Measurements from ENCODE around the gene OLFM1.
"Not testable (repeated sequence)": the region's sequence is repeated elsewhere in the genome, so short reads cannot be mapped to it uniquely, and the experiment has no call there.

OLFM1 gene

DNA sequence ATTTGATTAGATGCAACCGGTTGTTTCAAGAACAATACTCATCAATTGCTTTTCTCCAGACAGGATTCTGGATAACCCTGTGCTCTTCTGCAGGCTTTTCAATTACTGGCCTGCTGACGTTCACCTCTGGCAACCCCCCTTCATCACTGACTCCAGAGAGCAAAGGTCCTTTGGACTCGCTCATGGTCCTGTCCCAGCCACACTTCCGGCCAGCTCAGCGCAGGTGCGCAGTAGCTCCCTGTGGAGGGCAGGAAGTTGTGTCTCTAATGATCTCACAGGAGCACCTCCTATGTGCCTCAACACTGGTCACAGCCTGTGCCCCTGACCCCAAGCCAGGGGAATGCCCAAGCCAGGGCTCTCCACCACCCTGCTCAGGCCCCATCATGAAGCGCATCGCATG is 44.0 kb downstream of the OLFM1 start:
- no peak for DNase-seq (ENCODE audit: low spot score)

GRCh38 chr9:135132008-135132407 is 44.5 kb downstream of the OLFM1 start:
- DNase-seq (ENCODE audit: low spot score): no peak

- peak; percentile 44 for DNase-seq (ENCODE audit: low spot score)
These were observed 47.0 kb downstream of the OLFM1 start for GRCh38 chr9:135134268-135135022.

DNA sequence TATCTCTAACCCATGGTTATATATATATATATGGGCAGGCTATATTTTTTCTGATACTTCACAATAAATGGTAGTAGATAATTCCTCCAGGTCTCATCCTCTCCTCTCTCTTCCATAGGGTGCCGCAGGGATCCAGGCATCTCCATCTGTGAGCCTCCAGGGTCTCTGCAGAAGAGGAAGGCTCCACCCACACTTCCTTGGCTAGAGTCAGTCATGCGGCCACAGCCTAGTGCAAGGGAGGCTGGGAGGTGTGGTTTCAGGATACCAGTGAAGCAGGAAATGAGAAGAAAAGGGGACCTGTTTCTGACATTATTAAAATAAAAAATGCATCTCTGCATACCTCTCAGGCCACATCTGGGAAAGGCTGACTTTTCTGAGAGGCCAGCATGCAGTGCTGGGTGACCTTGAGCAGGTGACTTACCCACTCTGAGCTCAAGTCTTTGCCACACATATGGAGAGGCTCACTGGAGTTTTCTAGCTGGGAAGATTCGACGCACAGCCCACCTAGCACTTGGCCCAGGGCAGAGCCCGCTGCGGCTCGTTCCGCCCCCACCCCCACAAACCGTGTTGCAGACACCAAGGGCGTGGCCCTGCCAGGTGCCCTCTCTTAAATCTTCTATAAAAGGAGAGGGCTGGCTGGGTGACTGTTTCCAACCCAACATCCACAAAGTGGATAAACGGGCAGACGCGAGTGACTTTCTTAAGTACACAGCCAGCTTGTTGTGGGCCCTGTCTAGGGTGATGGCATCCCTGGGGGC is 47.9 kb downstream of the OLFM1 start:
- DNase-seq (ENCODE audit: low spot score): no peak

DNA sequence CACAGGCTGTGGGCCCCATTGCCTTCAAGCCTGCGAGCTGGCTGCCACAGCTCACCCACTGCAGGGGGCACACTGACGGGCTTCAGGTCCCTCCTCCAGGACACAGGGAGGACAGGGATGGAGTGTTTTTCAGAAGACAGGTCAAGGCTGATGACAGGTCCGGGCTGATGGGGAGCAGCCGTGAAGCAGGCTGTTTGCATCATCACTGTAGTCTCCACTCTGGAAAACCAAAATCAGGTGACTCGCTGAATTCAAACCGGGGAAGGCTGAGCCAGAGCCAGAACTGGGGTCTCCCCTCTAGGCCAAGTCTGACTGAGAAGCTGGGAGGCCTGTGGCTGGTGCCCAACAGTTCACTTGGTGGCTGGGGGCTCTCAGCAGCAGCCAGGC is 48.5 kb downstream of the OLFM1 start:
- DNase-seq (ENCODE audit: low spot score): peak; percentile 50

DNA sequence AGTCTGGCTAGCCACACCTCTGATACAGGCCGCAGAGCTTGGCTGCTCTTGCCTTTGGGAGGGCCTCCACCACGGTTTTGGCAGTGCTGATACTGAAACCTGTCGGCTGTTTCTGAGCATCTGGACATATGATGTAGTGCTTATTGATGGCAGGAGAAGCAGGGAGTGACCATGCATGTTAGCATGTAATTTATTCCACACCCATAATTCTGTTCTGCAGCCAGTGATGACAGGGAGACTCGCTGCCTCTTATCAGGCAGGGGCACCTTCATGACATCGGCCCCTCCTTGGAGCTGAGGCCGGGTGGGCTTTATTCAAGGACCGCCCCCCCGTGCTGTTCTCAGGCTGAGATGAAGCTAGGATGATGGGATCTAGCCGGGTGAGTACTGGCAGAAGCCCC is 49.0 kb downstream of the OLFM1 start:
- peak; percentile 91 for DNase-seq (ENCODE audit: low spot score)

- DNase-seq (ENCODE audit: low spot score): peak; percentile 89
These were observed 49.7 kb downstream of the OLFM1 start for GRCh38 chr9:135136991-135137832.

GRCh38 chr9:135138078-135138855 is 50.8 kb downstream of the OLFM1 start:
- no peak for DNase-seq (ENCODE audit: low spot score)

DNA sequence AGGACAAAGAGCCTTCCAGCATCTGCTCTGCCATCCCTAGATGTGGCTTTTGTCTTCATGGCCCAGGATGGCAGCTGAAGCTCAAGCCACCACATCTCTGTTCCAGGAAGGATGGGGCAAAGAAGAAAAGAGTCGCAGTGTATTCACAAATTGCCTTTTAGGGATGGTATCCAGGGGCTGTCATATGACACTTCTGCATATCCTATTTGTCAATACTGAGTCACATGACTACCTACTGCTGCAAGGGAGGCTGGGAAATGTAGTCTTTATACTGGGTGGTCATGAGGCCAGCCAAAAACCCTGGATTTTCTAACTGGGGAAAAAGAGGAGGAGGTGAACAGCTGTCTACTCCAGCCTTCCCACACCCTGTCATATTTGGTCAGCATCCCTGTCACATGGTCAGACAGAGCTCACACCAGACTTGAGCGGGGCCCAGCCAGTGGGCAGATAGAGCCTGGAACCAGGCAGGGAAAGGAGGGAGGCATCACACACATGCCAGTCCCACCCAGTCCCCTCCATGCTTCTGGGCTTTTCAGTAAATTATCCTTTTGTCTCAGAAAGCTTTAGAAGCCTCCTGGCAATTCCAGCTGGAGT is 52.0 kb downstream of the OLFM1 start:
- DNase-seq (ENCODE audit: low spot score): no peak

DNA sequence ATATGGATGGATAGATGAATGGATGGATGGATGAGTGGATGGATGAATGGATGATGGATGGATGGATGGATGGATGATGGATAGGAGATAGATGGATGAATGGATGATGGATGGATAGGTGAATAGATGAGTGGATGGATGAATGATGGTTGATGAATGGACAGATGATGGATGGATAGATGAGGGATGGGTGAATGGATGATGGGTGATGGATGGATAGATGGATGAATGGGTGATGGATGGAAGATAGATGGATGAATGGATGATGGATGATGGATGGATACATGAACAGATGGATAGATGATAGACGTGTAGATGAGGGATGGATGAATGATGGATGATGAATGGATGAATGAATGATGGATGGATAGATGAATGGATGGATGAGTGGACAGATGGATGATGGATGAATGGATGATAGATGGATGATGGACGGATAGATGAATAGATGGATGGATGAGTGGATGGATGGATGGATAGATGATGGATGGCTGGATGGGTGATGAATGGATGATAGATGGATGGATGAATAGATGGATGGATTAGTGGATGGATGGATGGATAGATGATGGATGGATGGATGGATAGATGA is 53.8 kb downstream of the OLFM1 start:
- DNase-seq (ENCODE audit: low spot score): no peak

- DNase-seq (ENCODE audit: low spot score): no peak
These were observed 57.2 kb downstream of the OLFM1 start for GRCh38 chr9:135144581-135145170.

DNA sequence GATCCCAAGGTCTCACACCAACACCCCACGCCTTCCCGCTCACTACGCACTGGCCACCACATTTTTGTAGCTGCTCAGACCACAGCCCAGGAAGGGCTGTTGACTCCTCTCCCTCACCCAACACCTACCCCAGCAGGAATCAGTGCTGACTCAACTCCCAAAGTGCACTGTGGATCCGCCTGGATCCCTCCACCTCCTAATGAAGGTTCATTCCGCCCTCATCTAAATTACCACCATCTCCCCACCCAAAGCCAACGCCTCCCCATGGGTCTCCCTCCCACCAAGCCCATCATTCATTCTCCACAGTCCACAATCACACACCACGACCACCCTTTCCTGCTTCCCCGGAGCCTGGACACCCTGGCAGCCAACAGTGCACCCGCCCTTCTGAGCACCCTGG is 57.8 kb downstream of the OLFM1 start:
- no peak for DNase-seq (ENCODE audit: low spot score)

- no peak for DNase-seq (ENCODE audit: low spot score)
These were observed 58.8 kb downstream of the OLFM1 start for GRCh38 chr9:135146241-135146640.

- peak; percentile 77 for DNase-seq (ENCODE audit: low spot score)
These were observed 59.5 kb downstream of the OLFM1 start for GRCh38 chr9:135146766-135147473.

DNA sequence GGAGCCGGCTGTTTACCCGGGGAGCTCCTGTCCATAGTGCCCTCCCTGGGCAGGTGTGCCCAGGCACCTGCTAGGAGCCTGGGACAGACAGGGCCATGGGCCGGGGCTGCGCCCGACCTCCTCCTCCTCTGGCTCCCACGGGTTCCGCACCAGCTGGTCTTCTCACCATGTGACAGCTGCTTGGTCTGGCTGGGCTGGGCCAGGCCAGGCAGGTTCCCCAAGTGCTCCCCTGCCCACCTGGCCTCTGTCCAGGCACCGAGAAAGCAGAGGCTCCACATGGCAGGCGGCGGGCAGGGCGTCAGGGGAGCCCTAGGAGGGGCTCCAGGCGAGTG is 60.0 kb downstream of the OLFM1 start:
- DNase-seq (ENCODE audit: low spot score): no peak

DNA sequence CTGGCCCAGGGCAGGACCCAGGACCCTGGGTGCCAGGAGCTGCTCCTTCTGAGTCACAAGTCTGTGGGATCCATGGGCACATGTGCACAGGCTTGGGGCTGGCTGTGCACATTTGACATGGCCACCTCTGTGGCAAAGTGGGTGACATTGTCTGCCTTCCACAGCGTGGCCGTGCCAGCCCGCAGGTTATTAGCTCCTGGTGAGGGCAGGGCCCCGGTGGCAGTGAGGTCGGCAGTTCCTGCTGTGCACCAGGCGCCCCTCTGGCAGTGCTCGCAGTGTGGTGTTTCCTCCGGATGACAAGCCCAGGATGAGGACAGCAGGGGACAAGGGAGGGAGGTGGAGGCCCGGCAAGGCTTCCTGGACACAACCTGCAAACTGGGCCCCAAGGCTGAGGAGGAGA is 60.5 kb downstream of the OLFM1 start:
- DNase-seq (ENCODE audit: low spot score): no peak

GRCh38 chr9:135148386-135148785 is 60.9 kb downstream of the OLFM1 start:
- DNase-seq (ENCODE audit: low spot score): no peak

GRCh38 chr9:135149901-135150300 is 62.4 kb downstream of the OLFM1 start:
- DNase-seq (ENCODE audit: low spot score): not testable (repeated sequence)

GRCh38 chr9:135150981-135151380 is 63.5 kb downstream of the OLFM1 start:
- no peak for DNase-seq (ENCODE audit: low spot score)
